NCI-H1417 (cell line): ENCODE data around the gene PAM.
A peak's percentile ranks its signal among the peaks of the same experiment; 100 is the strongest.

Source experiments
- DNase-seq, 3 experiments: peaks; one replicate each; lab custom pipeline; 2025; lab: John Stamatoyannopoulos, UW

The PAM gene

DNA sequence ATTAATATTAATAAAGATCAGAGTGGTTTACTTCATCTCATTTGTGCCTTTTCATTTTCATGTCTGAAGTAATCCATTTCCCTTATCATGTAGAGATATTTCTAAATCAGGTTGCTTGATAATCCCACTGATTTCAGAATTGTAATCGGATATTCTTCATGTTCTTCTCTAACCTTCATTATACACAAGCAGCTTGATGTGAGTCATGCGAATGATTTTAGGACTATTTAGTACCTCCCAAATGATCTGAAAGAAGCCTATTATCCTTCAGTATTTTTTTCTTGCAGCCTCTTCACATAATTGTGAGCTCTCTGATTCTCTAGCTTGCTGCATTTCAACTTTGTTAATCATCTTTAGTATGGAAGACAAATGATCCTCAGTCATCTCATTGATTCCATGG, 182.8 kb downstream of the PAM start:
- no peak for DNase-seq

DNA sequence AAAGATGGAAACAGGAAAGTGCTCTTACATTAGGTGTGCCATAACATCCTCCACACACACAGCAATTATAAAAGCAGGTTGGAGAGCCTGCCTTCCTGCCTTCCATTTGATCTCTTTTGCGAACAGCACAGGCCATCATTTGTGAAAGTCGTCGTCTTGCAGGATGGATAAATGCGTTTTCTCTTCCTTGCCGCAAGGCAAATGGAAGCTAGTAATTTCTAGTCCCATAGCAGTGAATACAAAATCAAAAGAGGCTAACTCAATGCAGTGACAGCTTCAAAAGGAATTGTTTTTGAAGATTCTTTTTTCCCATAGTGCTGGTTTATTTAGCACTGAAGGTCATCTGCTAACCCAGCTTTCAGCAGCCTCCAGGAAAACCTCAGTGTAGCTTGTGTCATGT, 186.0 kb downstream of the PAM start:
- no peak for DNase-seq

DNA sequence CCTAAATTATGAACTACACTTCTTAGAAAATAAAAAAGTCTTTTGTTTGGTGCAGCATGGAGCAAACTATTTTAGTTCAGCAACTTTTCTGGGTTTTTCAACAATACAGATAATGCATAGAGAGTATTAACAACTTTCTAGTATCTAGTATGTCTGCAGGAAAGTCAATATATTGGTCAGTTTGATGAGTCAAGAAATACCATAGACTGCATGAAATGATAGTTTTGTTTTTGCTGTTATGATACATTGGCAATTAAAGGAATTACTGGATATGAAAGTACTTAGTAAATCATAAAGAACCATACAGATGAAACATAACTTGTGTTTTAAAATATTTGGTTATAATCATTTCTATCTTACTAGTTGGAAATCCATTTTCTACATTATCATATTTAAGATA, 191.3 kb downstream of the PAM start:
- DNase-seq, result no peak

DNA sequence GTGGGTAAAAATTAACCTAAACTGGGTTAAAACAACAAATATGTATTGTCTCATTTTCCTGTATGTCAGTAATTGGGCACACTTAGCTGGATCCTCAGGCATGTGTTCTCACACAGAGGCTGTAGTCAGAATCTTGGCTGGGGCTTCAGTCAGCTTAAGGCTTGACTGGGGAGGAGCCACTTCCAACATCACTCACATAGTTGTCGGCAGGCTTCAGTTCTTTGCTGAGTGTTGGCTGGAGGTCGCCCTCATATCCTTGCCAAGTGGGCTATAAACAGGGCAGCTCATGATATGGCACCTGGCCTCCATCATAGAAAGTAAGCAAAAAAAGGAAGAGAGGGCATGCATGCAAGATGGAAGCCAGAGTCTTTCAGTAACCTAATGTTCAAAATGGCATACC, 191.9 kb downstream of the PAM start:
- DNase-seq, result no peak

DNA sequence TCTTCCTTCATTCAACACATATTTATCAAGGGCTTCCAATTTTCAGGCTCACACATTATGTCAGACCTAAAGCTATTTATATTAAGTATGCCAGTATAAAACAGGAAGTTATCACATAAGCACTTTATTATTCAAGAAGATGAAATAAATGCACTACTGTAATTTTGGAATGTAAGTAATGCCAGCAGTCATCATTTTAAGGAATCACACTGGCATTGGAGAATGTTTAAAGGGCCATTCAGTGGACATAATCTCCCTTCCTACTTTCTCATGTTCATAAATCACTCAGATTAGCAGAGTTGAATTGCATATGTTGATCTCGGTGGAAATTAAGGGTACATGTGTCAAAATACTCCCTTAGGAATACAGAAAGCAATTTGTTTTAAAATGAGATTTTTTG, 200.4 kb downstream of the PAM start:
- DNase-seq, result peak in 1 of 3 experiments; percentile 36

DNA sequence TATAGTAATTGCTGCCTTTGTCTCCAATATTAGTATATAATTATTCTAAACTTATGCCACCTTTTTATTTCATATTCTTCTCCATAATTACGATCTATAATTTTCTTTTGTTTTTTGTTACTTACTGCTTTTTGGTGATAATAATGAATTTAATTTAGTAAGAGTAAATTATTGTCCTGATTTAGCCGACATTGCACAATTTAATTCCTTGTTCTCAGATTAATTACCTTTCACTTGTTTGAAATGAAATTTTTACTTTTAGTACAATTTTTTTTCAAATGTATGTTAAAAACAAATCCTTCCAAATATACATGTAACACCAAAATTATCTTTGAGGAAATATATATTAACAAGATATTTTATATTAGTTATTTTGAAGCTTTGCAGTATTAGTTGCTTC, 201.5 kb downstream of the PAM start:
- DNase-seq, result no peak

DNA sequence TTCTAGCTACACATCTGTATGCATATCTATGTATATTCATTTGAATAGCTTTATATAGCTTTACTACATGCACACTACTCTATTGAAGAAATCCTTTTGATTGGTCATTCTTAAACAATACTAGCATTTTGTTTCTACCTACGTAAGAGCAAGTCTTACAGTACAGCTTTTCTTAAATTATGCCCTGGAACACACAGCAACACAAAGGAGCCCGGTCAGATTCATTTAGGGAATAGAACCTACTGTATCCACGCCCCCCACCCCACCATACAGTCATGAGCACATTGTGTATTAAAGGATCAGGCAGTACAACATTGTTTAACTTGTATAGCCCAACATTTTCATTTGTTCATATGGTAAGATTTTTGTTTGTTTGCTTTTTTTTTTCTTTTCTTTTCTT, 202.0 kb downstream of the PAM start:
- DNase-seq, result no peak

DNA sequence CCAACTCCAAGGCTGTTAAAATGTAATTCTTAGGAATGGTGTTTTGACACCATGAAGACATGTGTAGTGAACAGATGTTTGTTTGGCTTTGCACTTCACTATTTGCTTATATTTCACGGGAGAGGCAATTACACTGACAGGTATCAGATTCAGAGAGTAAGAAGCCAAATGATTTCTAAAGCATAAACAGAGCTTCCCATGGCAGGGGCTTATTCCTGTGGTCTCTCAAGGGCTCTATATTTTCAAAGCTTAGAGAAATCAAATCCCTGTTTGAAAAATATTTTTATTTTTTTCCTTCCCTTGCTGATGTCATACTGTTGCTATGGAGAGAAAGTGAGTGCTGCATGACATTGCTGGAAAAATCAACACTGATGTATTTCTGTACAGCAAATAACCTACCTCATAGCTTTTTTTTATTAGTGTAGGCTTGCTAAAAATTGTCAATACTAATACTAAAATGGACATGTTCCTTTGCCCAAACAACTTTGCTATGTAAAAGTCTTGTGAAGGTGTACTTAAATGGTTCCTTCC, 203.4 kb downstream of the PAM start:
- peak in 2 of 3 experiments; percentile 4 to 63 for DNase-seq

DNA sequence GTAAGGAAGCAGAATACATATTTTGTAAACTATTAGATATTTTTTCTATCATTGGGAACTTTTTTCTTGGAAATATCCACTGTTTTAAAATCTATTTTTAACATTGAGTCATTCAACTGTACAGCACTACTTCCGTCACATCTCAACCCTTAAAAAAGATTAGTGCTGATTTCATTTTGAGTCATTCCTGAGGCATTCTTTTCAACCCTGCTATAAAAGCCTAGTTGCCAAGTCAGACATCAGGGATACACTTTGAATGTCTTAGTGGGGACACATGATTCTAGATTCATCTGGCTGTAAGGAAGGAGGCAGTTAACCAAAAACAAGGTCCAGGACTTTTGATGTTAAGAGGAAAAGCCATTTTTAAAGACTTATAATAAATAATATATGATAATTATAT, 203.9 kb downstream of the PAM start:
- DNase-seq, result no peak

DNA sequence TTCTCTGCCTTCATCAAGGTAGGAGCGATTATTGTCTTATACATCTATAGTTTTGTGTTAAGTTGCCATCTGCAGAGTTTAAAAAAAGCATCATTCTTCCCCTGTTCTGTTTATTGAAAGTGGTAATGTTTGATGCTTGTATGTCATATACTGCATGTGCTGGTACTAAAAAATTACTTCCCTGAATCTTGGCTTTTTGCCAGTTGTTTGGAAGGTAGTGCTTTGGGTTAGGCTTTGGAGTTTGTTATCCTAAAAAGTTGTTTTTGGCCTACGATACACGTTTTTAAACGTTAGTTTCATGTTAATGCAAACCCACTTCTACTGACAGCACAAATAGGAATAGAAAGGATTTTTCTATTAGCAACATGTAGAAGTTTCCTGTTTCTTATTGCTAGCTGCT, 206.6 kb downstream of the PAM start:
- DNase-seq, result peak in 1 of 3 experiments; percentile 3

DNA sequence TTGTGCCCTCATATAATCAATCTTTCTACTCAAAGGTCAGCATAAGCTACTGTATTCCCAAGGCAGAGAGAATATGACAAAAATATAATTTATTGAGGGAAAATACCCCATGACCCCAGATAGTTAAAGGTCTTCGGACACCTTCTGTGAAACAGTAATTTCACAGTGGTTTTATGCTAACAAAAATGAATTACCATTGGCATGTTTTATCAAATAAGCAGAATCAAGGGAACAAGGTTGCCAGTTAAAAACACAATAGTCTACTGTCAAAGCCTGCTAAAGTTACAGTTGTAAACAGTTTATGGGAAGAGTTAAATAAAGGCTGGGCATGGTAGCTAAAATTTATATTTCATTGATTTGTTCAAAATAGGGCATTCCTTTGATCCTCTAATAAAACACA, 210.5 kb downstream of the PAM start:
- DNase-seq, result no peak

DNA sequence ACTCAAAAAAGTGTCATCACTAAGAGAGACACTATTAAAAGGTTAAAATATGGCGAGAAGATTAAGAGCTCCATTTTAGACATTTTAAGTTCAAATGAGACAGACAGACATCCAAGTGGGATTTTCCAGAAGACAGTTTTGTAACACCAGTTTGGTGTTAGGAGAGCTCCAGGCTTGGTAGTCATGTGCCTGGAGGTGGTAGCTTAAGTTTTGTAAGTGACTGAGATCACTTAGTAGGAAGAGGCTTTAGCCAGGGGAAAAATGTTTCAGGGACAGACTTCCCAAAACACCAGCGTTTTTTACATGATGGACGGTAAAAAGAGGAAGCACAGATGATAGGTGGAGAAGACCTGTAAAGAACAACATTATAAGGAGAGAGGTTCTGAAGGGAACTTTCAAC, 214.5 kb downstream of the PAM start:
- no peak for DNase-seq

DNA sequence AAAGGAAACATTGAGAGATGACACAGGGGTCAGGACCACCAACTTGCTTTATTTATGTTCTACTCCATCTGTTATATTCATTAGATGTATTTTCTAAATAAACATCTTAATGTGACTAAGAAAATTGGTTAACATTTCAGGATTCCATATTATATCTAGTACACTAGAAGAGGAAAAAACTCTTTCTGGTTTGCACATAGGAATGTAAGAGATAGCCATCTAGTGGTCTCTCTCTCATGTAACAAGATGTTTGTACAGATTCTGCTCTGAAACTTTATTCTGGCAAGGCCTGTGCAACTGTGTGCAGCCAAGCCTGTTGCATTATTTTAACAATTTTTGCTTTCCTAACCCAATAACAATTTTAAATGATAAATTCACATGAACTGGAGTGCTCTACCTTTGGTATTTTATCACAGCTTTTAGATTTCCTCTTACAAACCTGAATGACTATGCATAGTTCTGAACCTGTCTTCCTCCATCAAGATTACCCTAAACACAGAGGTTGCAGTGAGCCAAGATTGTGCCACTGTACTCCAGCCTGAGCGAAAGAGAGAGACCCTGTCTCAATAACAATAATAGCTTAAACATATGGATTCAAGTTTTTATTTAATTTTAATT, 216.7 kb downstream of the PAM start:
- DNase-seq, result peak in 2 of 3 experiments; percentile 8 to 53

DNA sequence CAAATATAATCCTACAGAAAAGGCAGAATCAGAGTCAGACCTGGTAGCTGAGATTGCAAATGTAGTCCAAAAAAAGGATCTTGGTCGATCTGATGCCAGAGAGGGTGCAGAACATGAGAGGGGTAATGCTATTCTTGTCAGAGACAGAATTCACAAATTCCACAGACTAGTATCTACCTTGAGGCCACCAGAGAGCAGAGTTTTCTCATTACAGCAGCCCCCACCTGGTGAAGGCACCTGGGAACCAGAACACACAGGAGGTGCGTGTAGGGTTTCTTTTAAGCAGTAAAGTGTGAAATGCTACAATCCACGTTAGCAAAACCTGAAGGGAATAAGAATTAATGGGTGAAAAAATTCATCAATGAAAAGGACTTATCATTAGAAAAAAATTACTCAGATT, 219.1 kb downstream of the PAM start:
- peak in 1 of 3 experiments; percentile 2 for DNase-seq

DNA sequence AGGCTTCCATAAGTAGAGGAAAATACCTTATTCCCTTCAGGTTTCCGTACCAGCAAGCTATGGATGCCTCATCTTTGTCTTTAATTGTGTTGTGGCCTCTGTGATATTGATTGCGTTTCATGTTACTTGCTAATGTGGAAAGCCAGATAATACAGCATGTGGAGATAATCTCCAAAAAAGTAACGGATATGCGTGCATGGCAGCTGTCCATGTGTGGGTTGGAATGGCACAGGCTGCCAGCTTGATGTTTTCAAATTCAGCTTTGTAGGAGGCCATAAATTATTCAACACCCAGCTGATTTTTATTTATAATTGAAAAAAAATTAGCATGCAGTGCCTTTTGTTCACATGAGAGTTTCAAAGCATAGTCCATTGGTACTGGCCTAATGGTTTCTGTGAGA, 219.9 kb downstream of the PAM start:
- no peak for DNase-seq

DNA sequence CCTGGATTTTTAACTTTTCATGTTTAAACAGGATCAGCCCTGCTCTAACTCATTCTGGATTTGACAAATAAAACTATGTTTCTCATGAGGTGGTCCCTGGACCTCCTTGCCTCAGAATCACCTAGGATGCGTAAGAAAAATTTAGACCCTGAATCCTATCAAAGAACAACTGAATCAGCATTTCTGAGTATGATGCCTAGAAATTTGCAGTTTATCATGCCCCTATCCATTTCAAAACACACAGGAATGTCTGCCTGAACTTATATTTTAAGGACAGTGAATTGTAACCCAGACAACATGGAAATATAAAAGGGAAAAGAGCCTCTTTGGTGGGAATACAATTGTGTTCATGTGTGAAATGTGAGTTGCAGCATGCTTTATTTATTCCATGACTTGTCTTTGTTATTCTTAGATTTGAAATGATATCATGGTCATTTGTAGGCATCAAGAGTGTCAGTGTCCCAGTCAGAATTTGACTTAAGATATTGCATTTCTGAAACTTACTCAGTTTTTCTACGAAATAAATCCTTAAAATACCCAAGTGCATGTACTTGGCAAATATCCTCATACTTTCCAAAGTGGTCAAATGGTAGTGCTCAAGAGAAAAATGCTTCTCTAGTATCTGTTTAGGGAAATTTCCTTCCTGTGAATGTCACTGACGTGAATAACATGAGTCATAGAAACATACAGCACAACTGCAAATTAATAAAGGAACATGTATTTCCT, 220.5 kb downstream of the PAM start:
- DNase-seq, result no peak

DNA sequence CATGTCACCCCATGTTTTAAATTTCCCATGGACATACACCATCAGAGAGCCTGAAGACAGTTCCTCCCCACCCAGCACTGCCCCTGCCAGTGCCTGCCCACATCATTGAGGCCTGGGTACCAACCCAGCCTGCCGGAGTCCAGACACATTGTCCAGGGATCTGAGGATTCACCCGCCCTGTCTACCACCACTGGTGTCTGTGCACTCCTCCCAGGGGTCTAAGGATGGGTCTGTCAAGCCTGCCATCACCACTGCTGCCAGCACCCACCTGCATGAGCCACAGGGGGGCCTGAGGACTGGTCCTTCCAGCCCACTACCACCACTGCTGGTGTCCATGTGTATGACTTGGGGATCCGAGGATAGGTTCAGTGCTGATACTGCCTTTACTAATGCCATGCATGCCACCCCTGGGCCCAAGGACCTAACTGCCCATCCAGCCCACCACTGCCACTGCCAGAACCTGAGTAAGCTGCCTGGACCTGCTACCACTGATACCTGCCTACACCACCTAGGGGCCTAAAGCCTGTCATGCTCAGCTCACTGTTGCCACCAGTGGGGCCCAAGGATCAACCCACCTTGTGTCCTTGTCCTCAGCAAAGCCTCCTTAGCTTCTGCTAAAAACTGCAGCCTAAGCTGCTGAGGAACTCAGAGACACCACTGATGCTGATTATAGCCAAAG, 227.0 kb downstream of the PAM start:
- no peak for DNase-seq

DNA sequence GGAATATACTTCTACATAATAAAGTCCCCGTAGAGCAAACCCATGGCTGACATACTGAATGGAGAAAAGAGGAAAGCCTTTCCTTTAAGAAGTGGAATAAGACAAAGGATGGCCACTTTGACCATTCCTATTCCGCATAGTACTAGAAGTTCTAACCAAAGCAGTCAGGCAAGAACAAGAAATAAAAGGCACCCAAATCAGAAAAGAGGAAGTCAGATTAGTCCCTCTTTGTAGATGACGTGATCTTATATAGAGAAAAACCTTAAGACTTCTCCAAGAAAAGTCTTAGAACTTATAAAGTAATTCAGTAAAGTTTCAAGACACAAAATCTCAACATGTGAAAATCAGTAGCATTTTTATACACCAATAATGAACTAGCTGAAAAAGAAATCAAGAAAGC, 231.0 kb downstream of the PAM start:
- no peak for DNase-seq

DNA sequence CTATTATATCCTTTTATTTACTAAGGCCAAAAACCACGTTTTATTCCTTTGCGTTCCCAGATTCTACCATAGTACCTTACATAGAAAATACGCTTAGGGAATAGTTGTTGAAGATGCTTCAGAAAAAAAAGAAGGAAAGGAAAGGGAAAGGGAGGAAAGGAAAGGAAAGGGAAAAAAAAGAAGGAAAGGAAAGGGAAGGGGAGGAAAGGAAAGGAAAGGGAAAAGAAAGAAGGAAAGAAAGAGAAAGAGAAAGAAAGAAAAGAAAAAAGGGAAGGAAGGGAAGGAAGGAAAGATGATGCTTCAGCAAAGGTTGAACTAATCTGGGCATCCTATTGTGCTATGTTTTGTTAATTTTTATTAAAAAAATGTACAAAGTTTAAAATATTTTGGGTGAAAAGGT, 233.4 kb downstream of the PAM start:
- no peak for DNase-seq

DNA sequence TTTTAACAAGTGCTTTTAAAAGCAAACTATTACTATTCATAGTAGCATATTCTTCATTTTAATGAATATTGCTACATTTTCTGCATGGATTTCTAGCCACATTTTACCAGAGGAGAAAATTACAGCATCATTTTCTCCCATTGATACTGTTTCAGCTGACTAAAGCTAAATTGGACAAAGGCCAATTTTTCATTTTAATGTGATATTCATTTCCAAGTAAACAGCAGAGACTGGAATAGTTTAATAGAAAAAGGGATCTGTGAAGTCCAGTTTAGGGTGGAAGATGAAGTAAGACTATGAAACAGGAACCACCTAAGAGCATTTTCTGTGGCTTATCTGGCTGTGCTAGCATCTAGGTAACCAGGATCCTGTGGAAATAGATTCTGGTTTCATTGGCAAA, 236.7 kb downstream of the PAM start:
- peak in 1 of 3 experiments; percentile 20 for DNase-seq

DNA sequence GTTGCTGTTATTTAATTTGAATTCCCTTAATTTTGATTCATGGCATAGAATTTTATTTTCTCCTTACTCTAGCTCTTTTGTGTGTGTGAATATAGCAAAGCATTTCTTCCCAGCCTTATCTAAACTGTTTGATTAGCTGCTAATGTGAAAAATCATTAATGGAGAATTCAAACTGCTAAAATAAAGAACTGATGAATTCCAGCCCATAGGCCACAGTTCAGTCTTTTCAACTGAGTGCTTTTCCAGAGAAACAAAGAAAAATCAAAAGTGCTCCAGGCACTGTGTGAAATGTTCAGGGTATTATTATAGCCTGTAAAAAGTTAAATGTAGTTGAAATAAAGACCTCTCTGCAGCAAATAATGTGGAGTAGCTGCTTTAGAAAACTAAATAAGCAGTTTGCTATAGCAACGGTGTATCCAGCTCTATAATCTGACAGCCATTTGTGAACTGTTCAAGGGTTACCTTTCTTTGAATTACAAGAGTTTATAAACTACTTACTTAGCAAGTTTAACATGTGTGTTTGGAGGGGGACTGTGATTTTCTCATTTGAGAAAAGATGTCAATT, 241.0 kb downstream of the PAM start:
- peak in 2 of 3 experiments; percentile 16 to 49 for DNase-seq

DNA sequence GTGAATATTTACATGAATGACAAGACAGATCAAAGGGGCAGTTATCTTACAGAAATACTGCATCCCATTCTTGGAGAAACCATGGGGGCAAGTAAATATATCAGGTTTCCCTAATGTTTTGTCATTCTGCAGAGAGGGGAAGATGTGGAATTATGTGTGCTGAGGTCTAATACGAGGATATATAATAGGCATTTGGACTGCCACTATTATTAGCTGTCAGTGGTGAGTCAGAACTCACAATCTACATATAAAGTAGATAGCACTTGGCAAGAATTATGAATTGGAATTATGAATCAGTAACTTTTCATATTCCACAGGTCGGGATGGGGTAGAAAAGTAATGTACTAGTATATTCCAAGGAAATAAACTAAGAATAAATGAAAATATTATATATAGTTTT, 243.1 kb downstream of the PAM start:
- no peak for DNase-seq

DNA sequence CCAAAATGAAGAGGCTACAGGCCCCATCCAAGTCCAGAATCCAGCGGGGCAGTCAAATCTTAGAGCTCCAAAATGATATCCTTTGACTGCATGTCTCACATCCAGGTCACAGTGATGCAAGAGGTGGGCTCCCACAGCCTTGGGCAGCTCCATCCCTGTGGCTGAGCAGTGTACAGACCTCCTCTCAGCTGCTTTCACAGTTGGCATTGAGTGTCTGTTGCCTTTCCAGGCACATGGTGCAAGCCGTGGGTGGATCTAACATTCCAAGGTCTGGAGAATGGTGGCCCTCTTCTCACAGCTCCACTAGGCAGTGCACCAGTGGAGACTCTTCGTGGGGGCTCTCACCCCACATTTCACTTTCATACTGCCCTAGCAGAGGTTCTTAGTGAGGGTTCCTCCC, 244.1 kb downstream of the PAM start:
- DNase-seq, result no peak
